ENCODE results near the gene SLC19A3. TPM values are rescaled to one million over a fixed set of nuclear protein-coding genes. Genes with fewer than 3 reads are reported as not detected.
"Not testable (repeated sequence)": the region's sequence is repeated elsewhere in the genome, so short reads cannot be mapped to it uniquely, and the experiment has no call there.

Gene SLC19A3
- polyA plus RNA-seq (2013, experiment 1 of 2; ENCODE audit: insufficient read length), result 0.05 TPM
- 0.14 TPM for polyA plus RNA-seq (2013, experiment 2 of 2; ENCODE audit: insufficient read length)

GRCh38 chr2:227717687-227718567 is at the start of gene SLC19A3:
Gene SLC19A3, minus strand, starts transcription at chr2:227718028. Its CDS starts 15,710 bp downstream, at chr2:227702318.
- DNase-seq, result peak; percentile 73

DNA sequence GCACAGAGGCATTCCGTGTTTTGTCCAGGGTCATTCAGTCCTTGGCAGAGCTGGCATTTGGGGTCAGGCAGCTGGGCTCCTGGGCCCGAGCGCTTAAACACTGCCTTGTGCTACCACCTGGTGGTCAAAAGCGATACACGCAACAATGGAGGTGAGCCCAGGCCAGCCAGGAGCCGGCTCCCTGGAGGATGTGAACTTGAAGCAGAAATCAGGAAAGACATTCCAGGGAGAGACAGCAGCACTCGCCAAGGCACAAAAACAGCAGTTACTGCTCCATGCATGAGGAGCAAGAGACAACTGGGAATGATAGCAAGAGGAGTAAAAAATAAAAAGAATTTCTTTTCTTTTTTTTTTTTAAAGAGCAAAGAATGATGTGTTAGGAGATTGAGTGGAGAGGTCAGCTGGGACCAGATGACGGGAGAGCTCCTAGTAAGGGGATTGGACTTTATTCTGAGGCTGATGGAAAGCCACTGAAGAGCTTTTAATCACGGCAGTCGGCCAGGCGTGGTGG is 48.6 kb upstream of the SLC19A3 start:
- peak; percentile 64 for DNase-seq

DNA sequence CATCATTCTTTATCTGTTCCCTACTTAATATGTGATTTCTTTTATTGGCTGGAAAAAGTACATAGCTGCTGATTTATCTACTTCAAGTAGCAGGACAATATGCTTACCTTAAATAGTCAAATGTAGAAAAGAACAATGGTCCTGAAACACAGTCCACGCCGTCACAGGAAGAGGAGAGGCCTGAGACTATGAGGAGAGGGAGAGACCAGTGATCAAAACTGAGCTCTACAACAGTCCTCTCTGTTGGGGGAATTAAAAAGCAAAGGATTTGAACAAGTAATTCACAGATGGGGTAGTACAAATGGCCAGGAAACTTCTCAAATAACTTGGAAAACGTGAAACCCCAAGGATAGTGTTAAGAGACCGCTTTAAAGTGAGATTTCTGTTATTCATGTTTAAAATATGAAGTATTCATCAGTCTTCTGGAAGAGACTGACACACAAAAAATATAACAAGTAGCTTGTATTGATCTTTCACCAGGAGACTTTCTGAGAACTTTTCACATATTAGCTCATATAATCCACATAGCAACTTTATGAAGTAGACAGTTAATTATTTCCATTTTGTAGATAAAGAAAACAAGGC is 48.1 kb upstream of the SLC19A3 start:
- no peak for DNase-seq

- no peak for DNase-seq
These were observed 44.1 kb upstream of the SLC19A3 start for GRCh38 chr2:227761740-227762476.

- no peak for DNase-seq
These were observed 41.7 kb upstream of the SLC19A3 start for GRCh38 chr2:227759411-227760118.

GRCh38 chr2:227756261-227756660 is 38.4 kb upstream of the SLC19A3 start:
- not testable (repeated sequence) for DNase-seq

DNA sequence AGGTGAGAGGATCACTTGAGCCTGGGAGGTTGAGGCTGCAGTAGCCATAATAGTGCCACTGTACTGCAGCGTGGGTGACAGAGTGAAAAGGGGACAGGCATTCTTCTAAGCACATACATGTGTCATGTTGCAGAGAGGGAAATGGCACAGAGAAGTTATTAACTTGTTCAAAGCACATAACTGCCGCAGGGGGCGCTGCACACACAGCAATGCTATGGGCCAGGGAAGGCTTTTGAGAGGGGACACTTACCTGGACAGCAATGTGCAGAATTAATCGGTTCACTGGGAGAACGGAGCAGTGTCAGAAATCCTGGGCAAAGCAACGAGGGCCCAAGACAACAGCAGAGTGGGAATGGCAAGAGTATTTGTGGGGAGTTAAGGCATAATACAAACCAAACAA is 30.3 kb upstream of the SLC19A3 start:
- DNase-seq, result no peak

- no peak for DNase-seq
These were observed 27.8 kb upstream of the SLC19A3 start, which contains the start of gene SCYGR8 for GRCh38 chr2:227745594-227745993. Gene SCYGR8, plus strand, starts transcription at chr2:227745894. Its CDS starts 0 bp downstream, at chr2:227745894.

DNA sequence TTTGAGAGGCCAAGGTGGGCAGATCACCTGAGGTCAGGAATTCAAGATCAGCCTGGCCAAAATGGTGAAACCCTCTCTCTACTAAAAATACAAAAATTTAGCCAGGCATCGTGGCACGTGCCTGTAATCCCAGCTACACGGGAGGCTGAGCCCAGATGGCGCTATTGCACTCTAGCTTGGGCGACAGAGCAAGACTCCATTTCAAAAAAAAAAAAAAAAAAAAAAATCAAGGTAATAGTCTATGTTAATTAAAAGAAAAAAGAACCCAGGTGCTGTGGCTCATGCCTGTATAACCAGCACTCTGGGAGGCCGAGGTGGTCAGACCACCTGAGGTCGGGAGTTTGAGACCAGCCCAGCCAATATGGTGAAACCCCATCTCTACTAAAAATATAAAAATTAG is 22.9 kb upstream of the SLC19A3 start:
- DNase-seq, result not testable (repeated sequence)

GRCh38 chr2:227739351-227739750 is 21.5 kb upstream of the SLC19A3 start:
- DNase-seq, result no peak

GRCh38 chr2:227728035-227728434 is 10.2 kb upstream of the SLC19A3 start, which contains the start of gene SCYGR7:
Gene SCYGR7, plus strand, starts transcription at chr2:227728335. Its CDS starts 0 bp downstream, at chr2:227728335.
- DNase-seq, result no peak

DNA sequence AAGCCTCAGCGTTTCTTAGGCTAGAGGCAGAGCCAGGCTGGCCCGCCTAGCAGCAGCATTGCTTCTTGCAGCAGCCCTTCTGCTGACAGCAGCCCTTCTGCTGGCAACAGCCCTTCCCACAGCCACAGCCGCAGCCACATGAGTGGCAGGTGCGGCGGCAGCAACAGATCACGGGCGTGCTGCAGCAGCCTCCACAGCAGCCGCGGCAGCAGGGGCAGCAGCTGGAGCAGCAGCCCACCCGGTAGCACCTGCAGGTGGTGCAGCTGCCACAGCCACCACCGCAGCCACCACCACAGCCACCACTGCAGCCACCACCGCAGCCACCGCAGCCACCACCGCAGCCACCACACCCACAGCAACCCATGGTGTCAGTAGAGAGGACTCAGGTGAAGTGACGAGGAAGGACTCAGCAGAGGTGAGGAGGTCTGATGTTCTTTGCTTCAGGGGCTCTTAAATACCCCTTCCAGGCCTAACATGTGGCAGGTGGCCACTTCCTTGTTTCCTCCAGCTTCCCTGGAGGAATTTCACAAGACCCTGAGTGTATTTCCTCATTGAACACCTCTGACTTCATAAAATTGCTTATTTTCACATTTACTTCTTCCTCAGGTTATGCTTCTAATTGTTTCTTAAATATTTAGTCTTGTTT is 6.7 kb upstream of the SLC19A3 start, which contains the start of gene SCYGR6:
Gene SCYGR6 (minus strand): TSS at position 364 of the 646 bp plus-strand sequence. CDS start 0 bp downstream, at position 364.
- no peak for DNase-seq

- not testable (repeated sequence) for DNase-seq
These were observed 5.0 kb upstream of the SLC19A3 start for GRCh38 chr2:227722821-227723220.

DNA sequence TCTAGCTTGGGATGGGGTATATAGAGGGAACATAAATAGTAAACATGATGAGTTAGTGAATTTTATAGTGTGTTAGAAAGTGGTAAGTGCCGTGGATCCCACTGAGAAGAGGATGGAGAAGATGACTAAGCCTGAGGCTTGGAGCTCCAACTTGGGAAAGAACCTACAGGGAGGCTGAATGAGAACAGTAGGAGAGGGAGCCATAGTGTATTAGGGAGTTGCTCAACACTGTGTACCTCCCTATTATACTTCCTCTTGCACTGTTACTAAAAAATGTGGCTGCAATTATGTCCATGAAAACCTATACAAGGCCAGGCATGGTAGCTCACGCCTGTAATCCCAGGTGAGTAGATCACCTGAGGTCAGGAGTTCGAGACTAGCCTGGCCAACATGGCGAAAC is 2.9 kb upstream of the SLC19A3 start:
- DNase-seq, result no peak

GRCh38 chr2:227719641-227720040 is 1.8 kb upstream of the SLC19A3 start:
- no peak for DNase-seq

DNA sequence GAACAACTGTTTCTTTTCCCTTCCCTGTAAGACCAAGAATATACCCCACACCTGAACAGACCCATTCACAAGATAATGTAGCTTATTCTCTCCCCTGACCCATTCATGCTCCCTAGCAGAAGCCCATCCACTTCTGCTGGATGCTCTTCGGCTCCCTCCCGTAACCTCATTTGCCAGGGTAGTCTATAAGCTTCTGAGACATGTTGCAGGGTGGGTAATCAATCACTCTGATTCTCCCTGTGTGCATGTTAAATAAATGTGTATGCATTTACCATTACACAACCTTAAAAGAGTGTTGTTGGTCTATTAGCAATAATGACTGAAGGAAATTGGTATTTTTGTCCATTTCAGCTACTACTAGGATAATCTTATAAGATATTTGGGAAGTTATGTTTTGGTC is 1.3 kb downstream of the SLC19A3 start:
- DNase-seq, result no peak

GRCh38 chr2:227713291-227713690 is 4.5 kb downstream of the SLC19A3 start:
- no peak for DNase-seq

DNA sequence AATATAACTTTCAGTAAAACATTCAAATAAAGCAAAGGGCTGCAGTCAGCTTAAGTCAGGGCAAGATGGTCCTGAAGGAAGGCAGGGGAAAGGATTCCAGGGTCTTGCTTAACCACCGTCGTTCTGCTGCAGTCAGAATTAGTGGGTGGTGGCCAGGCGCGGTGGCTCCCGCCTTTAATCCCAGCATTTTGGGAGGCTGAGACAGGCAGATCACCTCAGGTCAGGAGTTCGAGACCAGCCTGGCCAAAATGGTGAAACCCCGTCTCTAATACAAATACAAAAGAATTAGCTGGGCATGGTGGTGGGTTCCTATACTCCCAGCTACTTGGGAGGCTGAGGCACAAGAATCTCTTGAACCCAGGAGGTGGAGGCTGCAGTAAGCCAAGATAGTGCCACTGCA is 6.8 kb downstream of the SLC19A3 start:
- no peak for DNase-seq

GRCh38 chr2:227707390-227707789 is 10.4 kb downstream of the SLC19A3 start:
- DNase-seq, result no peak

DNA sequence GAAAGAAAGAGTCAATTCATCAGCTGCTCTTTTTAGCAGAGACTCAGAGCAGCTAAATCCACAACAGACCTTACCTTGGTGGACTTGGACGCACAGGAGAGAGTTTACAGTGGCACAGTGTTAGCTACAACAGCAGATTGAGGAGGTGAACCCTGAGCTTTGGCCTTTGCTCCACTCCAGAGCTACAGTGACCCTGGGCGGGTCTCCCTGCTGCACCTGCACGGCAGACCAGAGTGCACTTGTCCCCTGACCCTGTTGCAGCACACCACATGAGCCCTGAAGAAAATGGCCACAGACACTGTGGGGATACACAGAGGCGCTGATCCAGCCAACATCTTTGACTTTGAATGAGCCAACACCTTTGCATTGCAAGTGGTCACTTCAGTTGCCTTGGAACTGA is 11.0 kb downstream of the SLC19A3 start:
- DNase-seq, result no peak

DNA sequence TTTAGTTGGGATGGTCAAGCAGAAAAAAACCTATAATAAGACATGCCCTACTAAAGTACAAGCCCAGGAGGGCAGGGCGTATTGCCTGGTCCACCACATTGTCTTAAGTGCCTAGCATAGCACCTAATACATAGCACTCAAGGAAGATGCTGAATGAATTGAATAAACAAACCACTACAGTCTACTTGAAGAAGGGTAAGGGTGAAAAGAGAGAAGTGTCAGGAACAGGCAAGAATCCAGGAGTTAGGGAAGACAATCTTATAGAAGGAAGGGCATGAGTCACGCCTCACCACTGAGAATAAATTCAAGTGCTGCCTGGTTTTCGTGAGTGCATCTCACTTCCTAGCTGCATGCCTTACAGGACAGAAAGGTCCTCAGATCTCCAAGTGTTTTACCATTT is 13.9 kb downstream of the SLC19A3 start:
- no peak for DNase-seq
